ENCODE data around the gene RNF157. TPM values are rescaled to one million over a fixed set of nuclear protein-coding genes. Genes with fewer than 3 reads are reported as not detected.

The RNF157 gene
- total and polyA plus RNA-seq, 4 donors = 0.36 to 3.8 (median 1.8) TPM

DNA sequence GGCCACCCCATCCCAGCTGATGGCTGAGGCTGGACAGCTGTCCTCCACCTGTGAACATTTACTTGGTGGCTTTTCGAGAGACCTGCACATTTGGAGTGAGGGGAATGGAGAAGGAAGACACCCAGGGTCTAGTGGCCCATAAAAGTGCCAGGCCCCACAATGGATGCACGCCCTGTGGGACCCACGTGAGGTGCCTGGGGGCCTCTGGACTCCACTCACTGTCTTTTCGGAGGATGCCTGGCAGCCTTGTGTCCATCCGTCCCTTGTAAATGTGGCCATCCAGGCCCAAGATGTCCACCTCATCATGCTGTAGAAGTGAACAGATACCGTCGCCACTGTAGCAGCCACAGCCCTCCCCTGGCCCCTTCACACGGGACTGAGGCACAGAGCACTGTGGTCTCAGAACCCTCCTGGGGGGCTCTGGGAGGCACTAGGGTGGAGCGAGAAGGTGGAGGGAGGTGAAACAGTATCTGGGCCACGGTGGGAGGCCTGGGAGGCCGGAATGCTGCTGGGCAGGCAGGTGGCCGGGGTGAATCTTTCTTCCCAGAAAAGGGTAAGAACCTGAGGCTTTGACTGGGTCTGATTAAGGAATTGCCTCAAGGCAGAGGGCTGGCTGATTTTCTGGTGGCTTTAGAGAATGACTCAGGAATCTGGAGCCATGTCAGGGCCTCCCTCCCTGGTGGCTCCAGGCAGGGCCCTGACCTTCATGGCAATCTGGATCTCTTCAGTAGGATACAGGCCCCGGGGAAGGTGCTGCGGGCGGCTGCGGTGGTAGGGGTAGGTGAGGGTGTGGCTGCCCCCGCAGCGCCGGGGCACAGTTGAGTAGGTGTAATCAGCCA, 36.4 kb upstream of the RNF157 start:
- H3K36me3 ChIP-seq (ENCODE audit: control insufficient read depth in 1 of 2, insufficient read depth in 2 of 2, low read length in 1 of 2) = no peaks in the 10 kb centered on the region
- no peak for DNase-seq
- 90 to 92% methylated on average over 19 of the region's 19 CpGs for WGBS, 2 donors
- intact Hi-C loops (cut with DNase I) = loop anchor here (5.0 kb wide), 4 partner anchors 34 to 264 kb away; partner anchors contain the start of gene RNF157 (in 1 of the 2)
- H3K4me1 ChIP-seq (ENCODE audit: control insufficient read depth in 1 of 2, insufficient read depth in 2 of 2, low read length in 2 of 2) = no peaks in the 10 kb centered on the region
- no peak overlapping the region for H3K27ac ChIP-seq (ENCODE audit: low read depth in 1 of 2, low read length in 2 of 2)
- H3K9me3 ChIP-seq (ENCODE audit: control insufficient read depth, low read length) = no peaks in the 10 kb centered on the region
- no peaks in the 10 kb centered on the region for H3K27me3 ChIP-seq (ENCODE audit: control insufficient read depth in 1 of 2, insufficient read depth in 2 of 2, low read length in 1 of 2)
- H3K4me3 ChIP-seq (ENCODE audit: low read length in 2 of 2) = no peak overlapping the region
- no peak for ATAC-seq (ENCODE audit: low FRiP score)

DNA sequence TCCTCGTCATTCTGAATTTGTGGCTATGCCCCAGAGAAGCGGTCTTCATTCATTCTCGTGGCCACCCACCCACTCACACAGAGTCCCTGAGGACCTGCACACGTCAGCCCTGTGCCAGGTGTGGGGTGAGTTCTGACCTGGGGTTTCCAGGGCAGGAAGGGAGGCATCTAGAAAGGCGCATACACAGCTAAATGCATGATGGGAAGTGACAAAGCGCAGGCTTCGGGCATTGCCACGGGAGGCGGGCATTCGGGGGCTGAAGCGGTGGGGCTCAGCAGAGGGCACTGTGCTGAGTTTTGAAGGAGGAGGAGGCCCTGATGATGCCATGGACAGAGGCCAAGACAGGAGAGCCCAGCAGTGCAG, 35.8 kb upstream of the RNF157 start:
- H3K4me3 ChIP-seq (ENCODE audit: low read length in 2 of 2) = no peak overlapping the region
- H3K4me1 ChIP-seq (ENCODE audit: control insufficient read depth in 1 of 2, insufficient read depth in 2 of 2, low read length in 2 of 2) = no peaks in the 10 kb centered on the region
- WGBS, 2 donors = 86 to 88% methylated on average over 11 of the region's 11 CpGs
- H3K27ac ChIP-seq (ENCODE audit: low read depth in 1 of 2, low read length in 2 of 2) = no peak overlapping the region
- ATAC-seq (ENCODE audit: low FRiP score) (no peak), DNase-seq (no peak)
- no peaks in the 10 kb centered on the region for H3K9me3 ChIP-seq (ENCODE audit: control insufficient read depth, low read length)
- intact Hi-C loops (cut with DNase I) = loop anchor here (5.0 kb wide), 4 partner anchors 34 to 264 kb away; partner anchors contain the start of gene RNF157 (in 1 of the 2)
- H3K27me3 ChIP-seq (ENCODE audit: control insufficient read depth in 1 of 2, insufficient read depth in 2 of 2, low read length in 1 of 2) = no peaks in the 10 kb centered on the region
- no peaks in the 10 kb centered on the region for H3K36me3 ChIP-seq (ENCODE audit: control insufficient read depth in 1 of 2, insufficient read depth in 2 of 2, low read length in 1 of 2)

DNA sequence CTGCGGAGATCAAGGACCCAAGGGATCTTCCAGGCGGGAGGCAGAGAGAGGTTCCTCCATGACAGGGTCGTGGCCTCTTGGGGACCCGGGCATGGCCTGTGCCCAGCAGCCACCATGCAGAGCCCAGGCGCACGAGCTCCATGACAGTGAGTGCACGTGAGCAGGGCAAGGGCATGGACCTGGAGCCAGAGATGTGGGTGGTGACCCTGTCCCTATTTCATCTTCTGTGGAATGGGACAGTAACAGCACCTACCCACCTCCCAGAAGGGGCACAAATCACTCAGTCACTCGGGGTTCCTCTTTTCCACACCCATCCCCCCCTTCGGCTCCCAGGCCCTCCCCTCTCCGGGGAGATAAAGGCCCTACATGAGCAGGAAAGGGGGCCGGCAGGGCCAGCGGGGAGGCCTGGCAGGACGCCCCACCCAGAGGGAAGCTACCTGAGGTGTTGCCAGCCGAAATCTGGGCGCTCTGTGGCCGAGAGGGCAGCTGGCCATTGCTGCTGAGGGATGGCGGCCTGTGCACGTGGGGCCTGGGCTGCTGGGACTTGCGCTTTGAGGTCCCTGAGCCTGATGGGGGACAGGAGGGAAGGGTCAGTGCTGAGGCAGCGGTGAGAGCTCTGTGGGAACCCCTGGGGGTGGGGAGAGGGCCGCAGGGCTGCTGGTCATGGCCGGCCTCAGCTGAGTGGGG, 35.2 kb upstream of the RNF157 start:
- no peaks in the 10 kb centered on the region for H3K27me3 ChIP-seq (ENCODE audit: control insufficient read depth in 1 of 2, insufficient read depth in 2 of 2, low read length in 1 of 2)
- DNase-seq (no peak), ATAC-seq (ENCODE audit: low FRiP score) (no peak)
- WGBS, 2 donors = 89 to 90% methylated on average over 22 of the region's 22 CpGs
- intact Hi-C loops (cut with DNase I) = loop anchor here (5.0 kb wide), 4 partner anchors 33 to 263 kb away; partner anchors contain the start of gene RNF157 (in 1 of the 2)
- no peak overlapping the region for H3K27ac ChIP-seq (ENCODE audit: low read depth in 1 of 2, low read length in 2 of 2)
- no peaks in the 10 kb centered on the region for H3K36me3 ChIP-seq (ENCODE audit: control insufficient read depth in 1 of 2, insufficient read depth in 2 of 2, low read length in 1 of 2)
- H3K4me3 ChIP-seq (ENCODE audit: low read length in 2 of 2) = no peak overlapping the region
- H3K9me3 ChIP-seq (ENCODE audit: control insufficient read depth, low read length) = no peaks in the 10 kb centered on the region
- H3K4me1 ChIP-seq (ENCODE audit: control insufficient read depth in 1 of 2, insufficient read depth in 2 of 2, low read length in 2 of 2) = no peaks in the 10 kb centered on the region

DNA sequence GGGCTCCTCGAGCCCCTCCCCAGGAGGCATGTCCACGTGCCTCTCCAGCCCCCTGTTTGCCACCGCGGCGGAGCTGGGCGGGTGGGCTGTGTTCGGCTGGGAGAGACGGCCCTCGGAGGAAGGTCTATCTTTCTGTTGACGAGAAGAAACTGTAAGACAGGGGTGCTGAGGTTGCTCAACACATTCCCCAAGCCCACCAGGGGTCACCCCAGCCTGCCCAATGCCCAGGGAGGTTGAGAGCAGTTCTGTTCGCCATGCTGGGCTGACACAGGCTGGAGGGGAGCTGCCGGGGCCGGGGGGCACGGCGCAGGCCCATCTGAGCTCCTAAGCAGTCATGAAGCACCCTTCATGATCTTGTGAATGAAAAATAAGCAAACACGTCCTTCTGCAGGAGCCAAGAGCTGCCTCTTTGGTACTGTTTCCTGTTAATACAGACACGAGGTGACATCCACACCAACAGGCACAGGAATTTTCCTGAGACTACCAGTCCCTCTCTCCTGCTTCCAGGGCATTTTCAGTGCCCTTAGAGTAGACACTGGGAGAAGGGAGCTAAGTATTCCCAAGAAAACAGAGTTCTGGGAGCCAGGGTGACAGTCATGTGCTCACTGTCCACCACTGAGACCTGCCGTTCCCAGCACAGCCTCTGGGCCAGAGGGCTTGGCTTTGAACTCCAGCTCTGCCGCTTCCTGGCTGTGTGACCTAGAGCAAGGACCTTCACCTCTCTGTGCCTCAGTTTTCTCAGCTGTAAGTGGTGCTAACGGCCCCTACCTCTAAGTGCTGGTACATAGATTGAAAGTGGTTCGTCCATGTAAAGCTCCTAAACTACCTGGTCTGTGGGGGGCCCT, 34.0 kb upstream of the RNF157 start:
- Histone ChIP-seq H3K36me3 (ENCODE audit: control insufficient read depth in 1 of 2, insufficient read depth in 2 of 2, low read length in 1 of 2) (no peaks in the 10 kb centered on the region), H3K9me3 (ENCODE audit: control insufficient read depth, low read length) (no peaks in the 10 kb centered on the region), H3K27ac (ENCODE audit: low read depth in 1 of 2, low read length in 2 of 2) (no peak overlapping the region), H3K4me1 (ENCODE audit: control insufficient read depth in 1 of 2, insufficient read depth in 2 of 2, low read length in 2 of 2) (no peaks in the 10 kb centered on the region), H3K27me3 (ENCODE audit: control insufficient read depth in 1 of 2, insufficient read depth in 2 of 2, low read length in 1 of 2) (no peaks in the 10 kb centered on the region), H3K4me3 (ENCODE audit: low read length in 2 of 2) (no peak overlapping the region)
- DNase-seq (no peak), ATAC-seq (ENCODE audit: low FRiP score) (no peak)
- 72 to 77% methylated on average over 21 of the region's 21 CpGs for WGBS, 2 donors
- intact Hi-C loops (cut with DNase I) = no loop called here

DNA sequence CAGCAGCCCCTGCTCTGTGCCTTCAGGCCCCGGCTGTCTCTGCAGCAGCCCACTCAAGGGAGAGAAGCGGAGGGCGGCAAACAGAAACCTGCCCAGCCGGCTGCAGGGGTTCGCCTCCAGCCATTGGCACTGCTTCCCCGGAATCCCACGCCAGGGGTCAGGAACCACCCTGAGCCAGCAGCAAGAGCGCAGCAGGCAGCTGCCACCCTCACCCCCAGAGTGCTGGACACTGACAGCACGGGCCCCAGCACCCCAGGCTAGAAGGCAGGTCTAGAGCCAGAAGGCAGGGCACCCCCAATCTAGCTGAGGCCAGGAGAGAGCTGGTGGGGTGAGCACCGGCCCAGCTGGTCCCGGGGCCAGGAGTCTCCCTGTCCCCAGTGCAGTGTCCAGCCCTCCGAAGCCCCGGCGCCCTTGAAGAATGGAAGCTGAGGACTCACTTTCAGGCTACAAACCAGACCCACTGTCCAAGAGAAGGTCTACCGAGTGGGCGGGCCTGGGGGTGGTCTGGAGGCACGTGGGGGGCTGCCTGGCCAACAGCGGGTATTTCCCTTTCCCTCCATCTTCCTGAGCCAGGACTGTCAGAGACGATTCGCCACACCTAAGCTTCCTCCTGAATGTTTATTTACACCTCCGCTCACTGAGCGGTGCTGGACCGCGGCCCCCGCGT, 33.3 kb upstream of the RNF157 start:
- Histone ChIP-seq H3K4me3 (ENCODE audit: low read length in 2 of 2) (no peak overlapping the region), H3K27me3 (ENCODE audit: control insufficient read depth in 1 of 2, insufficient read depth in 2 of 2, low read length in 1 of 2) (no peaks in the 10 kb centered on the region), H3K36me3 (ENCODE audit: control insufficient read depth in 1 of 2, insufficient read depth in 2 of 2, low read length in 1 of 2) (no peaks in the 10 kb centered on the region), H3K9me3 (ENCODE audit: control insufficient read depth, low read length) (no peaks in the 10 kb centered on the region), H3K4me1 (ENCODE audit: control insufficient read depth in 1 of 2, insufficient read depth in 2 of 2, low read length in 2 of 2) (no peaks in the 10 kb centered on the region), H3K27ac (ENCODE audit: low read depth in 1 of 2, low read length in 2 of 2) (no peak overlapping the region)
- DNase-seq (no peak), ATAC-seq (ENCODE audit: low FRiP score) (peak; percentile 7)
- intact Hi-C loops (cut with DNase I) = no loop called here
- 80 to 82% methylated on average over 25 to 26 of the region's 26 CpGs for WGBS, 2 donors

DNA sequence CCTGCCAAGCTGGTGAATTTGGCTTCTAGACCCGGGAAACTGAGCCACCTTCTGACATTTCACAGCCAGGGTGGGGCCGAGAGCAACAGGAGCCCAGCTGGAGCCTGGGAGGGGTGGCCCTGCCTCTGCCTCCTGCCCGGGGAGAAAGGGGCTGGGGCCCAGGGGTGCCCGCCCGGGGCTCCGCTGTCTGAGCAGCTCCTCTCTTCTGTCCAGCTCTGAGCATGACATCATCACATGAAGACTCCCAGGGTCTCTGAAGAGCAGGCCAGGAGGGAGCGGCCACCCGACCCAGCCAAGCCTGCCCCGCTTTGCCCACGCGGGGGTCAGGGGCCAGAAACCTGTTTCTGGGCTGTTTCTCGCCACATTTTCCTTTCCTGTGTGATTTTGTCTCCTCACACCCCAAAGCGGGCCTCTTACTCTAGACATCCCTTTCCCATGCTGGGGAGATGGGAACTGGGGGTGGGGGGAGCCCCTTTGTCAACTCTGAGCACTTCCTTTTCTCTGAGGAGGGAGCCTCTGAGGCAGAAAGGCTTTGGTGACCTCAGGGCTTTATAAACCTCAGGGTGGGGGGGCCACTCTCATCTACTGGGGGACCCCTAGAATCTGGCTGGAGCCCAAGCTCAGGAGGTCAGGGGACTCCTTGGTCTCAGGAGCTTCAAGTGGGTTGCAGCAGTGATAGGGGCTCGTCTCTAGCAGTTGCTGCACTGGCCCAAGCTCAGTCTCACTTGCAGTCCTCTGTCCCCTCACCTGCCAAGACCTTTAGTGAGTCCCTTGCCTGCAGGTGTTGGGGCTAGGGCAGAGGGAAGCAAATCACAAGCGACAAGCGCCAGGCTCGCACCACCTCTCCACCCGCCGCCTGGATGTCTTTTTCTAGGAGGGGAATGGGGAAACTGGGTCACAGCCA, 32.5 kb upstream of the RNF157 start:
- DNase-seq = no peak
- no peaks in the 10 kb centered on the region for H3K4me1 ChIP-seq (ENCODE audit: control insufficient read depth in 1 of 2, insufficient read depth in 2 of 2, low read length in 2 of 2)
- H3K36me3 ChIP-seq (ENCODE audit: control insufficient read depth in 1 of 2, insufficient read depth in 2 of 2, low read length in 1 of 2) = no peaks in the 10 kb centered on the region
- 65 to 67% methylated on average over 19 of the region's 19 CpGs for WGBS, 2 donors
- ATAC-seq (ENCODE audit: low FRiP score) = no peak
- H3K4me3 ChIP-seq (ENCODE audit: low read length in 2 of 2) = no peak overlapping the region
- no peaks in the 10 kb centered on the region for H3K9me3 ChIP-seq (ENCODE audit: control insufficient read depth, low read length)
- intact Hi-C loops (cut with DNase I) = no loop called here
- H3K27ac ChIP-seq (ENCODE audit: low read depth in 1 of 2, low read length in 2 of 2) = no peak overlapping the region
- H3K27me3 ChIP-seq (ENCODE audit: control insufficient read depth in 1 of 2, insufficient read depth in 2 of 2, low read length in 1 of 2) = no peaks in the 10 kb centered on the region

DNA sequence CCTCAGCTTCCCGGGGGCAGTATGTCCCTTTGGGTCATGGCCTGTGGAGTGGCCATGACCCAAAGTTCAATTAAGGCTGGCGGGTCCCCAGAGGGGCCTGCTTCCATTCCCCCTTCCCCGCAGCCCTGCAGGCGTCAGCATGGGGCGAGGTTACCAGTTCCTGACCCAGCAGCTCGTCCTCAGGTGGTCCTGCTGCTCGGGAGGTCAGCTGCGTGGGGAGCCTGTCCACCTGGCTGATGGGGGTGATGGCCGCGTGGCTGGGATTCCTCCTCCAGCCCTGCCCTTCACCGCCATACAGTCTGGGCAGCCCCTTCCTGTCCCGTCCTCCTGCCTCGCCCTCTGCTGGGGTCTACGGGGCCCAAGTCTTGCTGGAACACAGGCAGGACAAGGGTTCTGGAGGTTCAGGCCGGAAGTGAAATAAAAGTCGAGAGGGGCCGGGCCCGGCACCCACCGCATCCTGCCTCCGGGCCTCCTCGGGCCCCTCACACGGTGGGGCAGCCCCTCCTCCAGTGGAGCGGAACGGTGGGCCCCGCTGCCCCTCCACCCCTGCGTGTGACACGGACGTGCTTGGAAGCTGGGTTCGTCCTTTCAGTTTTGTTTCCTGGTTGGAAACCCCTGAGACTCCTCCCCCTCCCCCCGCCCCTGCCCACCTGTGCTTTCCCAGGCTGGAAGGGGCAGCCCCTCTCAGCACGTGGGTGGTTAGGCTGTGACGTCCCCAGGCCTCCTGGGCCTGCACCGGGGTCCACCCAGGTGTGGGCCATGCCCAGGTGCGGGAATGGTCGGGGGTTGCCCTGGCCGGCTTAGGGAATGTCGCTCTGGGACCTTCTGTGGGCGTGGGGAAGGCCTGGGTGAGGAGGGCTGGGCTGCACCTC, 31.6 kb upstream of the RNF157 start:
- DNase-seq (peak in 1 of 2 donors; percentile 77), ATAC-seq (ENCODE audit: low FRiP score) (peak; percentile 1)
- Histone ChIP-seq H3K9me3 (ENCODE audit: control insufficient read depth, low read length) (no peaks in the 10 kb centered on the region), H3K4me1 (ENCODE audit: control insufficient read depth in 1 of 2, insufficient read depth in 2 of 2, low read length in 2 of 2) (no peaks in the 10 kb centered on the region), H3K27ac (ENCODE audit: low read depth in 1 of 2, low read length in 2 of 2) (no peak overlapping the region), H3K27me3 (ENCODE audit: control insufficient read depth in 1 of 2, insufficient read depth in 2 of 2, low read length in 1 of 2) (no peaks in the 10 kb centered on the region), H3K4me3 (ENCODE audit: low read length in 2 of 2) (peak overlapping the region in 1 of 2 donors; percentile 8), H3K36me3 (ENCODE audit: control insufficient read depth in 1 of 2, insufficient read depth in 2 of 2, low read length in 1 of 2) (no peaks in the 10 kb centered on the region)
- intact Hi-C loops (cut with DNase I) = no loop called here
- WGBS, 2 donors = 23 to 30% methylated on average over 36 to 38 of the region's 38 CpGs

All from aorta (tissue), 5 donors.